Measurements from ENCODE around the gene GP5. TPM values are rescaled to one million over a fixed set of nuclear protein-coding genes. Genes with fewer than 3 reads are reported as not detected.
A peak's percentile ranks its signal among the peaks of the same experiment; 100 is the strongest.

Gene GP5
- total and polyA plus RNA-seq, 4 donors = 0.03 to 3.3 (median 0.16) TPM

DNA sequence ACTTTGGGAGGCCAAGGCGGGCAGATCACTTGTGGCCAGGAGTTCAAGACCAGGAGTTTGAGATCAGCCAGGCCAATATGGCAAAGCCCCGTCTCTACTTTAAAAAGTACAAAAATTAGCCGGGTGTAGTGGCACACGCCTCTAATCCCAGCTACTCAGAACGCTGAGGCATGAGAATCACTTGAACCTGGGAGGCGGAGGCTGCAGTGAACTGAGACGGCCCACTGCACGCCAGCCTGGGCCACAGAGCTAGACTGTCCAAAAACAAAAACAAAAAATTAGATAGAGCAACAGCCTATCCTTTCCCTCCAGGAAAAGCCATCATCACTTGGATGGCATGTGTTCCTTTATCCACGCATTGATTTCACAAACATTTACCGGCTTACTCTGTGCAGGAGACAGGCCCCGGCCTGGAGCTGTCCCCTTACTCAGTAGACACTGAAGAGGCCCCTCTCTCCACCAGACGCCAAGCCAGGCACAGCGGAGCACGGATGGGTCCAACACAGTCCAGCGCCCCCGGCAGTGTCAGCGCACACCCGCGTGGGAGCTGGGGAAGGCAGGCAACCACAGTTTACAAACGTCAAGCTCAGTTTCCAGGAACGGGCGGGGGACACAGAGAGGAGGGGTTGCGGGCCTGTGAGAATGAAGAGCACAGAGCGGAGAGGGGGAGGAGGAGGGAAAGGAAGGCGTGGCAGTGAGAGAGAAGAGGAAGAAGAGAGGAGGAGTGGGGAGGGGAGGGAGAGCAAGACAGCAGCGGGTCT, 3.1 kb downstream of the GP5 start:
- Histone ChIP-seq H3K4me1 (ENCODE audit: control insufficient read depth in 4 of 4, insufficient read depth in 4 of 4, low read length in 3 of 4) (peaks cover 3 to 34% (median 18%) of the 10 kb centered on the region in 4 donors), H3K27ac (ENCODE audit: low read depth in 1 of 2, low read length in 2 of 2) (peak overlapping the region; percentile 73 to 88), H3K9ac (ENCODE audit: low read depth in 1 of 2, low read length in 2 of 2) (peak overlapping the region in 1 of 2 donors; percentile 64), H3K4me3 (ENCODE audit: low read depth in 1 of 3, low read length in 3 of 3) (peak overlapping the region in 1 of 3 donors; percentile 36), H3K27me3 (ENCODE audit: control insufficient read depth in 4 of 4, insufficient read depth in 4 of 4, low read length in 3 of 4) (no peaks in the 10 kb centered on the region), H3K36me3 (ENCODE audit: control insufficient read depth in 4 of 4, insufficient read depth in 3 of 4, low read depth in 1 of 4, low read length in 3 of 4) (no peaks in the 10 kb centered on the region), H3K9me3 (ENCODE audit: control insufficient read depth in 4 of 4, low read length in 3 of 4) (no peaks in the 10 kb centered on the region)
- no peak for DNase-seq (ENCODE audit: low spot score)
- peak; percentile 80 for TF ChIP-seq REST (IDR thresholded peaks at IDR 0.05)
- TF ChIP-seq HNF4A (conservative IDR thresholded peaks at IDR 0.05) = no peak
- TF ChIP-seq, protein P1, sequence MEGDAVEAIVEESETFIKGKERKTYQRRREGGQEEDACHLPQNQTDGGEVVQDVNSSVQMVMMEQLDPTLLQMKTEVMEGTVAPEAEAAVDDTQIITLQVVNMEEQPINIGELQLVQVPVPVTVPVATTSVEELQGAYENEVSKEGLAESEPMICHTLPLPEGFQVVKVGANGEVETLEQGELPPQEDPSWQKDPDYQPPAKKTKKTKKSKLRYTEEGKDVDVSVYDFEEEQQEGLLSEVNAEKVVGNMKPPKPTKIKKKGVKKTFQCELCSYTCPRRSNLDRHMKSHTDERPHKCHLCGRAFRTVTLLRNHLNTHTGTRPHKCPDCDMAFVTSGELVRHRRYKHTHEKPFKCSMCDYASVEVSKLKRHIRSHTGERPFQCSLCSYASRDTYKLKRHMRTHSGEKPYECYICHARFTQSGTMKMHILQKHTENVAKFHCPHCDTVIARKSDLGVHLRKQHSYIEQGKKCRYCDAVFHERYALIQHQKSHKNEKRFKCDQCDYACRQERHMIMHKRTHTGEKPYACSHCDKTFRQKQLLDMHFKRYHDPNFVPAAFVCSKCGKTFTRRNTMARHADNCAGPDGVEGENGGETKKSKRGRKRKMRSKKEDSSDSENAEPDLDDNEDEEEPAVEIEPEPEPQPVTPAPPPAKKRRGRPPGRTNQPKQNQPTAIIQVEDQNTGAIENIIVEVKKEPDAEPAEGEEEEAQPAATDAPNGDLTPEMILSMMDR (IDR thresholded peaks at IDR 0.05; ENCODE audit: low read depth, low read length, missing input control) = no peak
- TF ChIP-seq, protein P2, sequence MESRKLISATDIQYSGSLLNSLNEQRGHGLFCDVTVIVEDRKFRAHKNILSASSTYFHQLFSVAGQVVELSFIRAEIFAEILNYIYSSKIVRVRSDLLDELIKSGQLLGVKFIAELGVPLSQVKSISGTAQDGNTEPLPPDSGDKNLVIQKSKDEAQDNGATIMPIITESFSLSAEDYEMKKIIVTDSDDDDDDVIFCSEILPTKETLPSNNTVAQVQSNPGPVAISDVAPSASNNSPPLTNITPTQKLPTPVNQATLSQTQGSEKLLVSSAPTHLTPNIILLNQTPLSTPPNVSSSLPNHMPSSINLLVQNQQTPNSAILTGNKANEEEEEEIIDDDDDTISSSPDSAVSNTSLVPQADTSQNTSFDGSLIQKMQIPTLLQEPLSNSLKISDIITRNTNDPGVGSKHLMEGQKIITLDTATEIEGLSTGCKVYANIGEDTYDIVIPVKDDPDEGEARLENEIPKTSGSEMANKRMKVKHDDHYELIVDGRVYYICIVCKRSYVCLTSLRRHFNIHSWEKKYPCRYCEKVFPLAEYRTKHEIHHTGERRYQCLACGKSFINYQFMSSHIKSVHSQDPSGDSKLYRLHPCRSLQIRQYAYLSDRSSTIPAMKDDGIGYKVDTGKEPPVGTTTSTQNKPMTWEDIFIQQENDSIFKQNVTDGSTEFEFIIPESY (IDR thresholded peaks at IDR 0.05) = no peak
- TF ChIP-seq RXRA (IDR thresholded peaks at IDR 0.05) = peak; percentile 36 to 40
- peak; percentile 46 for TF ChIP-seq TAF1 (conservative IDR thresholded peaks at IDR 0.05)
- TF ChIP-seq YY1 (IDR thresholded peaks at IDR 0.05) = peak; percentile 36
- TF ChIP-seq SP1 (IDR thresholded peaks at IDR 0.05) = no peak
- TF ChIP-seq MAX (IDR thresholded peaks at IDR 0.05) = no peak
- WGBS = 38% methylated on average over 26 of the region's 26 CpGs

DNA sequence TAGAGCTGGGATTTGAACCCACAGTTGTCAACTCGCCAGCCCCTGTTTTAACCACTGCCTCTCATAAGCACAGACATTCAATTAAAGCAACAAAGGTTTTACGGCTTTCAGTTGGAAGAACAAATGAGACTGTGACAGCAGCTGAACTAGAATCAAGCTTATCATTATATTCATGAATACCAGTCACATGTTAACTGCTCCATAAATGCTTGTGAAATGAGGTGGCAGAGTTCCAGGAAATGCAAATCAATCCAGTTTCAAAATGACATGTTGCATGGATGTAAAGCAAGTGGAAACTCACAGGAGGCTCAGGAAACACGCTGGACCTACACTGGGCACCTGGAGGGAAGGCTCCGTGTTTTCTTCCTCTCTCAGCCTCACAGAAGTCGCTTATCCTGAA, 3.9 kb downstream of the GP5 start:
- Histone ChIP-seq H3K9ac (ENCODE audit: low read depth in 1 of 2, low read length in 2 of 2) (peak overlapping the region in 1 of 2 donors; percentile 64), H3K27me3 (ENCODE audit: control insufficient read depth in 4 of 4, insufficient read depth in 4 of 4, low read length in 3 of 4) (no peaks in the 10 kb centered on the region), H3K4me3 (ENCODE audit: low read depth in 1 of 3, low read length in 3 of 3) (no peak overlapping the region), H3K9me3 (ENCODE audit: control insufficient read depth in 4 of 4, low read length in 3 of 4) (no peaks in the 10 kb centered on the region), H3K27ac (ENCODE audit: low read depth in 1 of 2, low read length in 2 of 2) (peak overlapping the region; percentile 73 to 88), H3K4me1 (ENCODE audit: control insufficient read depth in 4 of 4, insufficient read depth in 4 of 4, low read length in 3 of 4) (peaks cover 3 to 34% (median 18%) of the 10 kb centered on the region in 4 donors), H3K36me3 (ENCODE audit: control insufficient read depth in 4 of 4, insufficient read depth in 3 of 4, low read depth in 1 of 4, low read length in 3 of 4) (no peaks in the 10 kb centered on the region)
- DNase-seq (ENCODE audit: low spot score) = no peak
- WGBS = 83% methylated on average over 5 of the region's 5 CpGs
- no peak for TF ChIP-seq JUND (IDR thresholded peaks at IDR 0.05)
- no peak for TF ChIP-seq GABPA (IDR thresholded peaks at IDR 0.05 in 1 of 2, conservative IDR thresholded peaks at IDR 0.05 in 1 of 2)
- TF ChIP-seq YY1 (IDR thresholded peaks at IDR 0.05) = no peak
- TF ChIP-seq RXRA (IDR thresholded peaks at IDR 0.05) = no peak
- TF ChIP-seq, protein P1 (IDR thresholded peaks at IDR 0.05; ENCODE audit: low read depth, low read length, missing input control) = no peak
- TF ChIP-seq MAX (IDR thresholded peaks at IDR 0.05) = no peak
- TF ChIP-seq RAD21 (IDR thresholded peaks at IDR 0.05) = no peak
- no peak for TF ChIP-seq TAF1 (conservative IDR thresholded peaks at IDR 0.05)
- TF ChIP-seq REST (IDR thresholded peaks at IDR 0.05) = no peak
- TF ChIP-seq SP1 (IDR thresholded peaks at IDR 0.05) = no peak

Measured in liver (tissue), 9 donors.